HUES6 (cell line): ENCODE data around the gene ABCA7.
A peak's percentile ranks its signal among the peaks of the same experiment; 100 is the strongest.
"Not testable (repeated sequence)": the region's sequence is repeated elsewhere in the genome, so short reads cannot be mapped to it uniquely, and the experiment has no call there.

Experiments used
- H3K27ac ChIP-seq: 2 replicates; pipeline ENCODE4 v1.7.0; 2013; ENCODE audit warnings: low read depth, mild to moderate bottlenecking, low read length, inconsistent platforms
- H3K27me3 ChIP-seq: 2 replicates; pipeline ENCODE4 v1.6.1; 2013; ENCODE audit warnings: low read length; ENCODE audit not compliant: control insufficient read depth, insufficient read depth
- H3K36me3 ChIP-seq: 2 replicates; pipeline ENCODE4 v1.6.1; 2013; ENCODE audit warnings: low read length; ENCODE audit not compliant: control insufficient read depth, insufficient read depth
- H3K4me1 ChIP-seq: 2 replicates; pipeline ENCODE4 v1.6.1; 2013; ENCODE audit warnings: low read length; ENCODE audit not compliant: control insufficient read depth, insufficient read depth
- H3K4me3 ChIP-seq: 2 replicates; pipeline ENCODE4 v1.5.1; 2013; ENCODE audit warnings: low read depth, low read length
- H3K9ac ChIP-seq: one replicate; pipeline ENCODE4 v1.6.1; 2013; ENCODE audit warnings: mild to moderate bottlenecking, low read length
- H3K9me3 ChIP-seq: 2 replicates; pipeline ENCODE4 v1.6.1; 2013; ENCODE audit warnings: low read depth, low read length; ENCODE audit not compliant: control insufficient read depth, insufficient read depth

The ABCA7 gene

DNA sequence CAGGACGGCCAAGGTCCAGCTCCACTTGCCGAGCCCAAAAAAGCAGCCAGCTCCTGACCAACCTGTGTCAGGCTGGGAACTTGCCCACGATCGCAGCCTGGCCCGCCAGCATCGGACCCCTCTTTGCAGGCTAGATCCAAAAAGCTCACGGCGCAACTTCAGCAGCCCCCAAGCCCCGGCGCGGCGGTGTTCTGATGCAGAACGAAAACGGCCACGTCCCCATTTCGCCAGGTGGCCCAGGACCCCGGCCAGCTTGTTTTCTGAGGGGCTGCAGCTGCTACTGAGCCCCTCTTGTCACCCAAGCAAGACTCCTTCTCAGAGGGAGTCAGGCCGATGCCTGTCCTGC is 20.3 kb upstream of the ABCA7 start:
- peak overlapping the region; percentile 73; the same call in 1 of the 2 replicates for H3K27ac ChIP-seq
- H3K4me3 ChIP-seq = peak overlapping the region; percentile 95
- peak overlapping the region; percentile 91 for H3K9ac ChIP-seq
- H3K9me3 ChIP-seq = no peaks in the 10 kb centered on the region
- no peaks in the 10 kb centered on the region for H3K27me3 ChIP-seq
- H3K4me1 ChIP-seq = peaks cover 40% of the 10 kb centered on the region
- H3K36me3 ChIP-seq = no peaks in the 10 kb centered on the region

DNA sequence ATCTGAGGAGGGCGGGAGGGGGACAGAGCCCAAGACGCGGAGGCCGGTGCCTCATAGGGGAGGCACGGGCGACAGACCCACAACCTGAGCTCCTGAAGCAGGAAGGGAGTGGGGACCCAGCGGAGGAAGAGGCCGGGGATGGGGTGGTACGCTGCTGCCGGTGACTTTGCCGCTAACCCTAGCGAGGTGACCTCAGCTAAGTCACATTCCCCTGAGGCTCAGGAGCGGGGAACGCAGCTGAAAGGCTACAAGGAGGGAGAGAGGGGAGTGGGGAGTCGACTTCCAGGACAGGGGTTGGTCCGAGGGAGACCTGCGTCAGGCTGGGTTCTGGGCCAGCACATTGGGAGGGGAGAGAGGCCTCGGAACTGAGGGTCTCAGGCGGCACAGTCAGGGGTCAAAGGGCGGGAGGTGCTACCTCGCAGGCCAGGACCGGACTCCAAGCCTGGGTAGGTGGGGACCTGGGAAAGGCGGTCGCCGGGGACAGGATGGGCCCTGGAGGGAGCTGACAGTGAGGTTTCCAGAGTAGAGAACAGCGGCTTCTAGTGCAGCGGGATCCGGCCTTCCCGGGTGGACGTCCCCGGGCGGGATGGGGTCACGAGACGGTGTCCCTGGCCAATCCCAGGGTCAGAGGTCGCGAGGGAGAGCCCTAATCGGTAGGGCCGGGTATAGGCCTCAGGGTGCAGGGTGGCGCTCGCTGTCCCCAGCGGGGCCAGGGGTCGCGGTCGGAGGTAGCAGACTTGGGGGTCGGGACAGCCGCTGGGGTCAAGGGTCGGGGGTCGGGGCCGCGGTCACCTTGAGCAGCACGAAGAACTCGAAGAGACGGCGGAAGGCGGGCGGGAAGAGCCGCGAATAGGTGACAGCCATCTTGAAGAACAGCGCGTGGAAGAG is 19.7 kb upstream of the ABCA7 start:
- no peaks in the 10 kb centered on the region for H3K27me3 ChIP-seq
- H3K27ac ChIP-seq = peak overlapping the region; percentile 73
- H3K9me3 ChIP-seq = no peaks in the 10 kb centered on the region
- peak overlapping the region; percentile 95 for H3K4me3 ChIP-seq
- no peaks in the 10 kb centered on the region for H3K36me3 ChIP-seq
- H3K4me1 ChIP-seq = peaks cover 40% of the 10 kb centered on the region
- H3K9ac ChIP-seq = peak overlapping the region; percentile 91

DNA sequence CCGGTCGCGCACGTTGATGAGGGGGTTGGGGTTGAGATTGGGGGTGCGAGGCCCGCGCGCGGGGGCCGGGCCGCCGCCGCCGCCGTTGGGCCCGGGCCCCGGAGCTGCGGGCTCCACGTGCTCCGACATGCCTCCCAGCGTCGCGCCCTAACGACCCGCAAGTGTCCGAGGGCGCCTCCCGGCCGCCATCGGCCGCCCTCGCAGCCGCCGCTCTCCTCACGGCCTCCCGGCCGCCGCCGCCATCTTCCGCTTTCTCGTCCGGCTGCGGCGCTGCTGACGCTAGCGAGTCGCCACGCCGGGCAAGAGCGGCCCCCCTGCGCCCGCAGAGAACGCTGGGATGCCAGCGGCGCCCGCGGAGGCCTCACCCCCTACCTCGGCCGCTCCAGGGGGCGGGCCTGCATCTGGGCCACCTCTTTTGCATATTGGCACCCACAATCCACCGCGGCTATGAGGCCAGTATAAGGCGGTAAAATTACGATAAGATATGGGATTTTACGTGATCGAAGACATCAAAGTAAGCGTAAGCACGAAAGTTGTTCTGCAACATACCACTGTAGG is 19.0 kb upstream of the ABCA7 start, which contains the start of gene TMEM259:
Gene TMEM259, minus strand, starts transcription at position 256 of the 558 bp plus-strand sequence. Its CDS starts 127 bp downstream, at position 129.
- H3K9ac ChIP-seq = peak within 1 kb of the TSS; percentile 91
- H3K4me1 ChIP-seq = peaks cover 37% of the 10 kb centered on the region
- no peaks in the 10 kb centered on the region for H3K36me3 ChIP-seq
- no peaks in the 10 kb centered on the region for H3K27me3 ChIP-seq
- H3K4me3 ChIP-seq = peak within 1 kb of the TSS; percentile 95
- H3K9me3 ChIP-seq = no peaks in the 10 kb centered on the region
- peak within 1 kb of the TSS; percentile 98 for H3K27ac ChIP-seq

DNA sequence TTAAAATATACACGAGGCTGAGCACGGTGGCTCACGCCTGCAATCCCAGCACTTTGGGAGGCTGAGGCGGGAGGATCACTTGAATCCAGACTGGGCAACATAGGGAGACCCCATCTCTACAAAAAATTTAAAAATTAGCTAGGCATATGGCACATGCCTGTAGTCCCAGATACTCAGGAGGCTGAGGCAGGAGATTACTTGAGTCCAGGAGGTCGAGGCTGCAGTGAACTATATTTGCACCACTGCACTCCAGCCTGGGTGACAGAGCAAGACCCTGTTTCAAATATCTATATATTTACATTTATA is 16.1 kb upstream of the ABCA7 start:
- not testable (repeated sequence) for H3K9ac ChIP-seq, H3K27me3 ChIP-seq, H3K4me3 ChIP-seq, H3K9me3 ChIP-seq, H3K36me3 ChIP-seq, H3K27ac ChIP-seq
- peaks cover 13% of the 10 kb centered on the region for H3K4me1 ChIP-seq

DNA sequence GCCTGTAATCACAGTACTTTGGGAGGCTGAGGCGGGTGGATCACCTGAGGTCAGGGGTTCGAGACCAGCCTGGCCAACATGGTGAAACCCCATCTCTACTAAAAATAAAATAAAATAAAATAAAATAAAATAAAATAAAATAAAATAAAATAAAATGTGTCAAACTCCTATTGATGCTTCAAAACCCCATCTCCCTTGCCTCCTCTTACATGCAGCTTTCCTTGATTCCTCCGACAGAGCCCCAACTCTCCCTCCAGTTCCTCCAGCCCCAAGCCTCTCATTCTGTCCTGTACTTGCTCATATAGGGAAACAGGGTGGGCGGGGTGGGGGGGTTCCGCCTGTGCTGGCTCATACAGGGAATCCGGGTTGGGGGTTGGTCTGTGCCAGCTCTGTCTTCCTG is 14.8 kb upstream of the ABCA7 start:
- not testable (repeated sequence) for H3K9me3 ChIP-seq, H3K27me3 ChIP-seq, H3K27ac ChIP-seq, H3K4me3 ChIP-seq, H3K36me3 ChIP-seq, H3K4me1 ChIP-seq, H3K9ac ChIP-seq

DNA sequence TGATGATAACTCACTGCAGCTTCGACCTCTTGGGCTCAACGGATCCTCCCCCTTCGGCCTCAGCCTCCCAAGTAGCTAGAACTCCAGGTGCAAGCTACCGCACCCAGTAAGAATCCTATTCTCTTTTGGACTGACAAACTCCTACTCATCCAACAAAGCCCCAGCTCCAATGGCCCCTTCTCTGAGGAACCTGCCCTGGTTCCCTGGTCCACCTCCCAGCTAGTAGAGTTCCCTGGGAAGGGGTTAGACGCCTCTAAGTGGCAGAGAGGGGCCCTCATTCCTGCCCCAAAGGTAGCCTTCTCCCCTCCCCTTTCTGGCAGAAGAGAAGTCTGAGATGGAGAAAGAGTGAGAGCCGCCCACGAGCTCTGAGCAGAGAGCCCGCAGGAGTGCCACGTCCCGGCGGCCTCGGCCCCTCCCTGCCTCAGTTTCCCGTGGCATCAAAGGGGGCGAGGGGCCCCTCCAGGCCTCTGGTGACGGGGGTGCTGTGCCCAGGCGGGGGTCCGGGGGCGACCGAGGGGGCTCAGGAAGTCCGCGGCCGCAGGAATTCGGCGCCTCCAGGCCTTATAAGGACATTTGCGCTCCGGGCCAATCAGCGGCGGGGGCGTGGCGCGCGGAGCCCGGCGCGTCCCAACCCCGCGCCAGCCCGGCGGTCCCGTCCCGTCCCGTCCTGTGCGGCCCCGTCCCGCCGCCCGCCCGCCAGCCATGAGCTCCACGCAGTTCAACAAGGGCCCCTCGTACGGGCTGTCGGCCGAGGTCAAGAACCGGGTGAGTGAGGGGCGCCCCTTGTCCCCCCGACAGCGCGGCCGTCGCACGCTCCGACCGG is 13.7 kb upstream of the ABCA7 start, which contains the start of gene CNN2:
Gene CNN2, plus strand, starts transcription at position 649 of the 823 bp plus-strand sequence. Its CDS starts 54 bp downstream, at position 703.
- Histone ChIP-seq H3K36me3 (peaks cover 14% of the 10 kb centered on the region), H3K27me3 (no peaks in the 10 kb centered on the region), H3K4me3 (peak within 1 kb of the TSS; percentile 99), H3K9ac (peak within 1 kb of the TSS; percentile 100), H3K4me1 (peaks cover 3% of the 10 kb centered on the region; the same call in 1 of the 2 replicates), H3K27ac (peak within 1 kb of the TSS; percentile 100), H3K9me3 (no peaks in the 10 kb centered on the region)

DNA sequence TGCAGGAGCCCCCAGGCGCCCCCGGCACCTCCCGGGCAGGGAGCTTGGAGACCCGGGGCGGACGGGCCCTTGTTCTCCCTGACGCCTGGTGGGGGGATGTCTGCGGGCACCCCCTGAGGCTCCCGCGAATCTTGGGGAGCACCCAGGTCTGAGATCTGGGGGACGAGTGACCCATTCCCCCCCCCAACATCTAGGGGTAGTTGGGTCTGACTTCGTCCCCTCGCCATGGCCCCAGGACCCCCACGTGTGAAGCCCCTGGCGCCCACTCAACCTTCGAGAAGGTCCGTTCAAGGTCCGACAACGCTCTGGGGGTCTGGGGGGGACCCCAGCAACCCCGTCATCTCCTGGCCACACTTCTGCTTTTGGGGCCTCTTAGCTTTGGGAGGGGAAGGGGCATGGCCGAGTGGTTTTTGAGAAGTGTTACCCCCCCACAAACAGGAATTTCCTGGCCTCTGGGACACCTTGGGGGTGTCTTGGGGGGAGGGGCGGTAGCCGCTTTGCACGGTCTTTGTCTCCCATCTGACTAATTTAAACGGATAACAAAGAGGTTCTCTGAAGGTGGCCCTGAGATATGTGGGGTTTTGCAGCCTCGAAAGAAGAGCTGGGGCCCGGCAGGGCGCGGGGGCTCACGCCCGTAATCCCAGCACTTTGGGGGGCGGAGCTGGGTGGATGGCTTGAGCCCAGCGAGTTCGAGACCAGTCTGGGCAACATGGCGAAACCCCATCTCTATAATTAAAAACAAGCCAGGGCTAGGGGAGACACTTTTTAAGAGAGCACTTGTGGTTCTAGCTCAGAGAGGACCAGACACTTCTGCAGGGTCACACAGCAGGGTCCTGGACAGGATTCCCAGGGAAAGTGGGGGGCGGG is 12.9 kb upstream of the ABCA7 start:
- Histone ChIP-seq H3K9me3 (no peaks in the 10 kb centered on the region), H3K27me3 (no peaks in the 10 kb centered on the region), H3K36me3 (peaks cover 19% of the 10 kb centered on the region), H3K27ac (peak overlapping the region; percentile 100), H3K4me1 (peaks cover 3% of the 10 kb centered on the region; the same call in 1 of the 2 replicates), H3K9ac (peak overlapping the region; percentile 100), H3K4me3 (peak overlapping the region; percentile 99)

DNA sequence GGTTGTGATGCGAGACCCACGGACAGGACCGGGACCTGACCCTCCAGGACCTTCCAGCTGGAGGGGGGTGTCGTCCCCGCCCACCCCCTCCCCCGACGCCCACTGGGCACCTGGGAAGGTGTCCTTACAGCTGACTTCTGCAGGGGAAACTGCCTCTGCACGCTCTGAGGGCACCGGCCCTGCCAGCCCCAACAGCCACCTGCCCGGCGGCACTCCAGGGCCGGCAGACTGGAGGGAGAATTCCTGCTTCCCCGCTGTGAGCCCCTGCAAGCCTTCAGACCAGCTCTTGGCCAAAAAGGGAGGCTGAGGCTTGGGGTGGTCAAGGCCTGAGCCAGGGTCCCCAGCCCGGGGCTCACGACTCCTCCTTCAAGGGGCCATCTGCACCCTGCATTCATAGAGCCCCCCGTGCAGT is 12.3 kb upstream of the ABCA7 start:
- H3K9ac ChIP-seq = peak overlapping the region; percentile 100
- H3K27me3 ChIP-seq = no peaks in the 10 kb centered on the region
- H3K36me3 ChIP-seq = peaks cover 25% of the 10 kb centered on the region
- H3K9me3 ChIP-seq = no peaks in the 10 kb centered on the region
- H3K4me3 ChIP-seq = peak overlapping the region; percentile 99
- H3K4me1 ChIP-seq = peaks cover 3% of the 10 kb centered on the region; the same call in 1 of the 2 replicates
- H3K27ac ChIP-seq = peak overlapping the region; percentile 100; the same call in 1 of the 2 replicates

DNA sequence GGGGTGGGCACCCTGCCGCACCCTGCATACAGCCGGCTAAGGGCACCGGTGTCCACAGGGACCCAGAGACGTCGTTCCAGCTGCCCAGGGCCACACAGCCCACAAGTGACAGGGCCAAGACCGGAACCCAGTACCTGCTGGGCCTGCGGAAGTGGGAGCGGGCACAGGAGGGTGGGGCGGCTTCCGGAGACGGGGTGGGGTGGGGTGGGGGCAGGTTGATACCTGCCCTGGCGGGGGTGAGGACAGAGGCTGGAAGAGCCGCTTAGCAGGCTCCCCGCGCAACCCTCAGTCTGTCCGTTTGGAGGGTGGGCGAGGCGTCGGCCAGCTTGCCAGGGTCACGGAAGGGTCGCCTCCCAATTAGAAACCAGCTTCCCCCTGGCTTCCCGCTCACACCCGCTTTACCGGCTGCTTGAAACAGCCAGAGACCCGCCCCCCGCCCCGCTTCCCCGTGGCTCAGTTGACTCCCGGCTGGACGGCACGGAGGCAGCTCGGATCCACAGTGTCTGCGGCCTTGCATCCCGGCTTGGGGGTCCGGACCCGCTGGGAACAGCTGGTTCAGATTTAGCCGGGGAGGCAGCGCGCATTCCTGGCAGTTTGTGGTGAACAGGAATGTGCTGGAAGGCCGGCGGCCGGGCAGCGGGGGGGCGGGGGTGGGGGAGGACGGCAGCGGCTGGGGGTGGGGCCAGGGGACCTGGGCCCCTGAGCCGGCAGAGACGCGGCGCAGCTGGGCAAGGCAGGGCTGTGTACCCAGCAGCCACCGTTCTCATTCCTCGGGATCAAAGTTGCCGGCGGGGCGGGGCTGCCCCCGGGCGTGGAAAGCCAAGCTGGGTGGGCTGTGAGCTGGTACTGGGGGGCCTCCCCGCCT is 11.6 kb upstream of the ABCA7 start:
- Histone ChIP-seq H3K4me3 (peak overlapping the region; percentile 99), H3K27ac (peak overlapping the region; percentile 100; the same call in 1 of the 2 replicates), H3K9me3 (no peaks in the 10 kb centered on the region), H3K4me1 (peaks cover 3% of the 10 kb centered on the region; the same call in 1 of the 2 replicates), H3K27me3 (no peaks in the 10 kb centered on the region), H3K36me3 (peaks cover 31% of the 10 kb centered on the region), H3K9ac (peak overlapping the region; percentile 100)
